Stimulated activated CD8-positive, alpha-beta memory T cell treated with anti-CD3 and anti-CD28 coated beads, Interleukin-15, amount 100 ng/mL, for 1 hour (primary cell): ENCODE data around the gene FGFRL1.

Experiments
- DNase-seq: peaks from one replicate; pipeline ENCODE4 v3.0.0-alpha.2; 2020; ENCODE audit warnings: low read depth

Gene FGFRL1

DNA sequence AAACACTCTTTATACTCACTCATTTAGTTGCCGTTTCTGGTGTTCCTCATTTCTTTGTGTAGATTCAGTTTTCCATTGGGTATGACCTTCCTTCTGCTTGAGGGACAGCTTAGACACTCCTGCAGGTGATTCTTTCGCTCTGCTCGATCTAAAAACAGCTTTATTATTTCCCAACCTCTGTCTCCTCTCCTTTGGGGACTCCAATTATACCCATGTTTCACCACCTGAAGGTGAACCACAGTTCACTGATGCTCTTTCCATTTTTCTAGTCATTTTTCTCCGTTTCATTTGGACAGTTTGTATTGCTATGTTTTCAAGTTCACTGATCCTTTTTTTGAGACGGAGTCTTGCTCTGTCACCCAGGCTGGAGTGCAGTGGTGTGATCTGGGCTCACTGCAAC, 4.6 kb upstream of the FGFRL1 start:
- DNase-seq = no peak

DNA sequence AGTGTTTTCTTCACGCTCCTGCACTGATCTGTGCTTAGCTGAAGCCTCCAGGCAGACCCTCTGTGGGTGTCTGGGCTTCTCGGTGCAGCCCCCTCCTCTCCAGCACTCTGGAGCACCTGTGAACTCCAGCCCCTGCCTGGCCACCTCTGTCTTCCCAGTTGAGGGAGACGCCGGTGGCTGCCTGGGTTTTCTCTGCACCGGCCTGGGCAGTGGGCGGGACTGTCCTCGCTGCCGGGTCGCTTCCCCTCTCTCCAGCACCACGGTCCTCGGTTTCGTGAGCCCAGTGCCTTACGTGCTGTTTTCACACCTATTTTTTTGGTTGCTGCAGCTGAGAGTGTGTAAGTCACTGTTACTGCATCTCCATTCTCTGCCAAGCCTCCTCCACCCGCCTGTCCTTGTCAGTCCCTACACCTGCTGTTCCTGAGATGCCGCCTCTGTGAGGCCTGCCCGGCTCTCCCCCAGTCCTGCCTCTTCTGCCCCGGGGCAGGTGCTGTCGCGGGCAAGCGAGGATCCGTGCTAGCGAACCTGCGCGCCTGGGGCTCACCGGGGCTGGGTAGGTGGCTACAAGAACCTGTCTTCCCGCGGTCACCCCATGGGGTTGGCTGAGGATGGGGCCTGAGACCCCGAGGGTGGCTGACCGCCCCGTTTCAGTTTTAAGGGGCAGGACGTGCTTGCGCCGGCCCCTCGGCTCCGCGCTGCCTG, 2.4 kb upstream of the FGFRL1 start:
- no peak for DNase-seq

DNA sequence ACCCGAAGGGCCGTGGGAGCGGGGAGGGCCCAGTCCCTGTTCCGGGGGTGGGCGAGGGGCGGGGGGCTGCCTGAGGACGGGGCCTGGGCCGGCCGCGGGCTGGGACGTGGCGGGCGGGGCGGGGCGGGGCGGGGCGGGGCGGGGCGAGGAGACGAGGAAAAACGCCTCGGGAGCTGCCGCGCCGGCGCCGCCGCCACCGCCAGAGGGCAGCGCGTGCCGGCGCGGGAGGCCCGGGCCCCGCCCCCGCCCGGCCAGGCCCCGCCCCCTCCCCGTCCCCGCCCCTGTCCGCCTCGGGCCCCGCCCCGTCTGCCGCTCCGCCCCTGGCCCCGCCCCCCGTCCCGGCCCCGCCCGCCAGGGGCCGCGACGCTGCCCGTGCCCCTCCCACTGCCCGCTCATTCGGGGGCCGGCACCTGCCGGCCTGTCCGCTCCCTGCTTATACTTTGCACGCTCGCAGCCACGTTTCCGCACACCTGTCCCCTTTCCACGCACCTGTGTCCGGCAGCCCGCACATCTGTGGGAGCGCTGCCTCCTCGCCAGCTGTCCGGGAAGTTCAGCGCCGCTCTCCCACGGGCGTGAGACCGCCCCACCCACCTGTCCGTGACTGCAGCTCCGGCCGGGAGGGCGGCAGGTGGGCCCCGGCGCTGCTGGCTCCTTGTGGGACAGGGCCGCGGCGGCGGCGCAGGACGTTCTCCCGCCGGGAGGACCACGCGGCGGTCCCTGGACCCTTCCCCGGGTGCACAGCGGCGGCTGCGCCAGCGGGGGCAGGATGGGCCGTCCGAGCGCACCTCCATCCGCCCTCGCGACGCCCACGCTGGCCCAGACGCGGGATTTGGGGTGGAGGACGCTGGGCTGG, 1.7 kb upstream of the FGFRL1 start:
- peak; percentile 47 for DNase-seq

DNA sequence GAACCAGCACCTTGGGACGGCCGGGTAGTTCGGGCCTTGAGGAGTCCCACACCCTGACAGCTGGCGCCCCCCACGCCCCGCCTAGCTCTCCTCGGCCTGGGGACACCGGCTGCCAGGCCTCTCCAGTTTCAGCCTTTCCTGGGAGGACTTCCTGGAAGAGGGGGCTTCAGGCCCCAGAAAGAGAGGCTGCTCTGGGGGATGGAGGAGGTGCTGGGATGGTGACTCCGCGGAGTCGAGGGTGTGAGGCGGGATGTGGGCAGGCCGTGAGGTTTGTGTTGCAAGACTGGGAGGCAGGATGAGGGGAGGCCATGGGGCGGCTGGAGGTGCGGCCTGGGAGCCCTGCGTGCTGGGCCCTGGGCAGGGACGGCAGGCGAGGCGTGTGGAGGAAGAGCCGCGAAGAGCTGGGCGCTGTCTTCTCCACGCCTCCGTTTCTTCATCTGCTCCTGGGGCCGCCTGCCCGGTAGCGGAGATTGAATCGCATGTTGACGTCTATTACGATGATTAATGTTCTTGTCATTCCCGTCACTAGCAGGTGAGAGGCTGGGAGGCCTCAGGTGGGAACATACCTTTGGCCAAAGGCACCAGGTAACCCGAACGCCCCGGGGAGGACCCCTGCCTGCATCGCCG, 918 bp upstream of the FGFRL1 start:
- DNase-seq = peak; percentile 16

DNA sequence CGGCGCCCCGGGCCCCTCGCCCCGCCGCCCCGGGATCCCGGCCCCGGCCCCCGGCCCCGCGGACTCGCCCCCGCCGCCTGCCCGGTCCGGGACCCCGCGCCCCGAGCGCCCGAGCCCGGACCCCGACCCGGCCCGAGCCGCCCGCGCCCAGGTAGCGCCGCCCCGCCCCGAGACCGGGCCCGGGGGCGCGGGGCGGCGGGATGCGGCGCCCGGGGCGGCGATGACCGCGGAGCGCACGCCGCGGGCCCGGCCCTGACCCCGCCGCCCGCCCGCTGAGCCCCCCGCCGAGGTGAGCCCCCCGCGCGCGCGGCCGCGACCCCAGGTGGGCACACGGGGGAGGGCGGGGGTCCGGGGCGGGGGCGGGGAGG, 224 bp downstream of the FGFRL1 start:
- no peak for DNase-seq

DNA sequence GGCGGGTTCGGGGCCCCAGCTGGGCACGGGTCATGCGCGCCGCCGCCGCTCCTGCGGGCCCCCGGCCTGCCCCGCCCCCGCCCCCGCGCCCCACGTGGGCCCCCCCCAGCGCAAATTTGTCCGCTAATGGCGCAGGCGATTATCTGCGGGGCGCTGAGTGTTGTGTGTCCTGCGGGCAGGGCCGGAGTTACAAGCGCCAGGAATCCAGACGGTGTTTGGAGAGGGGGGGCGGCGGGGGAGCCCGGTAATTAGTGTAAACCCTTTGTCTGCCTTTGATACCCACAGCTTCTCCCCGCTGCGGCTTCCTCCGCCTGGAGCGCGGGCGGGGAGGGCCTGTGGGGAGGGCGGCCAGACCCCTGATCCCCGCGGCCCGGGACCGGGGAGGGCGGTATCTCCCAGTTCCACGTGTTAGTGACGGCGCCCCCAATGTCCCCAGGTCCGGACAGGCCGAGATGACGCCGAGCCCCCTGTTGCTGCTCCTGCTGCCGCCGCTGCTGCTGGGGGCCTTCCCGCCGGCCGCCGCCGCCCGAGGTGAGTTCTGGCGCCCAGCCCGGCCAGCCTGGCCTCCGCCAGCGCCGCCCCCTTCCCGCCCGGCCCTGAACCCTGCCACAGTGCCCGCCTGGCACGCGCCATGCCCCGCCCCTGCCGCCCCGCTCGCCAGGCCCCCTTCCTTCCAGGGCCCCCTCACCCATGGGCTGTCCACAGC, 761 bp downstream of the FGFRL1 start:
- DNase-seq = no peak

DNA sequence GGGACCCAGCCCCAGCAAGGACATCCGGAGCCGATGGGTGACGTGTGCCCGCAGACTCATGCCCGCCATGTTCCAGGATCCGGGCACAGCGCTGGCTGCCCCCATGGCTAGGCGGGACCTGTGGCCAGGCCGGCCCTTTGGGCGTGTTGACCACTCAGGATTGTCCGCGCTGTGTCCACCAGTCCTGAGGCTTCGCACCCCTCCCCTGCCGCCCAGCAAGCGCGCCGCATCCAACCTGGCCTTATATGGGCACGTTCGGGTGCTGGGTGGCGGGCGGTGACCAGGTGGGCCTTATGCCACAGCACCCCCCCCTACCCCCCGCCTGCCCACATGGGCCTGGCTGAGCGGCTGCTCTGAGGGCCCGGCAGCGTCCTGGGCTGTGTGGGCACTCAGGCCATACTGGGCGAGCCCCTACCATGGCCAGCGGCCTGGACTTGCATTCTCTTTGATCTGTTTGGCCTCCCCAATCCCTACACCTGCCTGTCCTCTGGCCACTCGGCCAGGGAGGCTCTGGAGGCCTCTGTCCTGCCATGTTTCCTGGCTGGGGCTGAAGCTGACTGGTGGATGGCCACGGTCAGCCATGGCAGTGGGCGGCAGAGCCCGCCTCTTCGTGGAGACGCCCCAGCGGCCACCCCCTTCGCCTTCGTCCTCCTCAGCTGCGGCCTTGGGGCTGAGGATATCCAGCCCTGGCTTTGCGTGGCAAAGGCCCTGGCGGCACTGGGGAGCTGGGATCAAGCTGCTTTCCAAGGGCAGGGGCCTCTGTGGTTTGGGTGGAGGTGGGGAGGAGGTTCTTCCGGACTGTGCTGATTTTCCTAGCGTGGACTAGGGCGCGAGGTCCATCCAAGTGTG, 2.0 kb downstream of the FGFRL1 start:
- DNase-seq = no peak

DNA sequence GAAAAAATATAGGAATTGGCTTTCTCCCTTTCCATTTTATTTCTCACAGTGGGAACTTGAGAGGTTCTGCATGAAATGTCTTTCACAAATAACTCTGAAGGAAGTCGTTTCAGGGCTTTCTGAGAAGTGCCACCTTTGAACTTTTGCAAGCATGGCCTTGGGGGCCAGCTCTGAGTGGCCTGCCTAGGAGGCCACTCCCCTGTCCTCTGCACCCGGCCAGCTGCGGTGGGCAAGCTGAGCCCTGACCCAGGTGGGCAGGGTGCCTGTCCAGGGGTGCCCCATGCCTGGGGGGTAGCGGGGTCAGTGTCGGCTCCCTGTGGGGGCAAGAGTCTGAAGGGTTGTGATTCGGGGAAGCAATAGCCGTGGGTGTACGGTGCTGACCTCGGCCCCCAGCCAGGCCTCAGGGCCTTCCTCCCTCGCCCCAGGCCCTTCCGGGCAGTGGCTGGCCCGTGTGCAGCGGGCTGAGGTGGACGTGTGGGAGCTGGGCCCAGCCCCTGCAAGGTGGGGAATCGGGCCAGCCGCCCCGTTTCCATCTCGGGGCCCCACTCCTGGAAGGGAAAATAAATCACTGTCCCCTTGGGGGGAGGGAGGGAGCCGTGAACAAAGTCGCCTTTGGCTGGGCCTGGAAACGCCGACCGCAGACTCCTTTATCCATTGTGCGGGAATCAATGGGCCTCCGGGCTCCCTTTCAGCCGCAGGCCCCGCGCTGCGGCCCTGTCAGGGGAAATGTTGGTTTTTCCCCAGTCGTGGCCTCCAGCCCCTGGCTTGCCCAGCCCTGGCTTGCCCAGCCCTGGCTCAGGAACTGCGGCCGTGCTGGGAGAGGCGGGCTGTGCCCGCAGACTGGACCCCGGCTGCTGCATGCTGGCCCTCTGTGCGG, 3.1 kb downstream of the FGFRL1 start:
- DNase-seq = no peak

DNA sequence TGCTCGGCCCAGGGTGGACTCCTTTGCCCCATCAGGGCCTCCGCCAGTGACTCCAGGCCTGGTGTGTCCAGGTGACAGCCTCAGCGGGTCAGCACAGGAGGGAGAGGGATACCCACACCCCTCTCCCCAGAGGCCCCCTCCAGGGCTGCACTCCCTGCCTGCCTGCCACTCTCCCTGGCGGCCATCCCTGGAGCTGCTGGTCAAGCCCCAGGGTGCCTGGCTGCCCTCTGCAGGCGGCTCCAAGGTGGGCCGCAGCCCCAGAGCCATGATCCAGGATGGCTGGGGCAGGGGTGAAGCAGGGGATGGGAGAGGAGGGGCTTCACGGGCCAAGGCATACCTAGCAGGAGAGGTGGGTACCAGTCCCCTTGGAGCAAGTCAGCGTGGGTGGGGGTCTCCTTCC, 3.8 kb downstream of the FGFRL1 start:
- DNase-seq = no peak

DNA sequence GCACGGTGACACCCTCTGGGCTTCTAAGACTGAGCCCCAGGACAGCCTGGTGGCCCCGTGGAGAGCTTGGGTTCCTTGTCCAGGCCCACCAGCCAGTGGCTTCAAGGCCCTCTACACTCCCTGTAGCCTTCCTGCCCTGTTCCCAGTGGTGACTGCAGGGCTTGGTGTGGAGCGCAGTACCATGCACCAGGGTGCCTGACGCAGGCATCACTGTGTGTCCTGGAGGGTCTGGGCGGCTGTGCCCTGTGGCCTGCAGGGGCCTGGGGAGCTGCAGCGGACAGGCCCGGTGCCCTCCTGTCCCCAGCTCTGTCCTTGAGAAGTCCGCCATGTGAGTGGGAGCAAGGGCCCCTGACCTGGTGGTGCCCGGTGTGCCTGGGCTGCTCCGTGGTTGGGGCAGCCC, 4.3 kb downstream of the FGFRL1 start:
- DNase-seq = no peak

DNA sequence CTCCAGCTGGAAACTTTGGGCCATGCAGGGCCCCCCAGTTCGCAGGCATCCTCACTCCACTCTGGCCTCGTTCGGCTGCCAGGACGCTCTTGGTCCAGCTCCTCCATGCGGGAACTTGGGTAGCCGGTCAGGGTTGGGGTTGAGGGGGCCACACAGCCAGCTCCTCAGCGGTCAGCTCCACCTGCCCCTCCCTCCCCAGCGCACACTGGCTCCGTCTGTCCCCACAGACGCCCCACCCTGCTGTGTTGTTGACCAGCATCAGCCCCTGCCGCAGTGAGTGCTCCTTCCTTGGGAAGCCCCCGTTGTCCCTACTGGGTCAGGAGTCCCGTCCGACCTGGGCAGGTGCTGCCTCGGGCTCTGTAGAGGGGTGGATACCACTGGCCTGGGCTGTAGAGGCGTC, 5.8 kb downstream of the FGFRL1 start:
- no peak for DNase-seq

DNA sequence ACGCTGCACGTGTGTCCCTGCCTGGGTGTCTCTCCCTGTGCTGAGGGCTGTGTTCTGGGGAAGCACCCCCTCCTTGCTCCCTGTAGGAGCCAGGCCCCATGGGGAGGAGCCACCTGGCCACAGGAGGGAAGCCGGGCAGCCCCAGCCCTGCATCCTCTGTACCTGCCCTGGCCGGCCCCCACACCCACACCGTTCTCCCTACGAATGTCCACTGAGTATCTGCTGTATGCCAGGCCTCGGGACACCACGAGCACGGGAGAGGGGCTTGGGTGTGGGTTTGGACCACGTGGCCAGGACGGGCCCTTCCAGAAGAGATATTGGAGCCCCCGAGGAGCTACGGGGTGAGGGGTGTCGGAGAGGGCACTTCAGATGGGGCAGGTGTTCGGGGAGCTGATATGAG, 6.3 kb downstream of the FGFRL1 start:
- DNase-seq = no peak

DNA sequence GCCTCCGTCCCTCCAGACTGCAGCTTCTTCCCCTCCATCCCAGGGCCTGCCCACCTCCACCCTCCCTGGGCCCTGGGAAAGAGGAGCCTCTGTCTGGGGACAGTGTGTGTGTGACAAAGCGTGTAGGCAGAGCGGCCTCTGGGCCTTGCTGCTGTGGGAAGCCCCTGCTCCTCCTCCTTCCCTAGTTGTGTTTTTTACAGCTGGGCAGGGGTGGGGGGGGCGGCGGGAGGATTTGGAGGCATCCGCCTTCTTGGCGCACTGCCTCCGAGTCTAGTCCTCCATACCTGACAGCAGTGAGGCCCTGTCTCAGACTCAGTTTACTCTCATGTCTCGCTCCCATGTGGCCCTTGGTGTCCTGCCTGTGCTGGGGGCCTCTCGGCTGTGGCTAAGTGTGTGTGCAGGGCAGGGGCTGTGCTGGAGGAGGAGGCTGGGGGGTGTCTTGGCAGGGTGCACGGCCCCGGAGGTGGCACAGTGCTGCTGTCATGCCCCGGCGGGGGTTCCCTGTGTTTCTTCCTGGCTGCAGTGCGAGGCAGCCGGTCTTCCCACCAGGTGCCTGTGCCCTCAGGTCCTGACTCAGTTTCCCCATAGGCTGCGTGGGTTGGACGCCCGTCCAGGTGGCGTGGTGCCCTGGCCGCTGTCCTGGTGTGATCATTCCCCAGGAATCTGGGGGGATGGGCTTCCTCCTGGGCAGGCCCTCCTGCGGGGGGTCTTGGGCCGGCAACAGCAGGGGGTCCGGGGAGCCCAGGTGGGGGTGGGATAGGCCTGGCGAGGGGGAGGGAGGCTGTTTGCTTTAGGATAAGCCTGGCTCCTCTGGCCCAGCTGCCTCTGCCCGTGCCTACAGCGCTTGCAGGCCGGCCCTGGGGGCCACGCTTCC, 7.0 kb downstream of the FGFRL1 start:
- no peak for DNase-seq

DNA sequence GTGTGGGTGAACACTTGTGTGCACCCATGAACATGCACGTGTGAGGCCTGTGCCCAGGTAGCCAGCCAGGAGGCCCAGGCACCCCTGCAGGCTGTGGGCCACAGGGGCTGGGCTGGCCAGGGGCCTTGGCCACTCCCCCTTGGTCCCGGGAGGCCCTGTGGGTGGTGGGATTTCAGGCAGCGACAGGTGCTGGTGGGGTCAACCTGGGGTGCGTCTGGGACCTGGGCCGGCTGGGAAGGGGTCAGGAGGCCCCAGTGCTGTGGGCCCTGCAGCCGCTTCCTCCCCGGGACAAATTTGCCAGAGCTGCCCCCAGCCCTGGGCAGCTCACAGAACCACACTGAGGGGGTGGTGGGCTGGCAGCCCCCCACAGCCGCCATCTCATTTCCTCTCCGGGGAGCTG, 7.9 kb downstream of the FGFRL1 start:
- DNase-seq = no peak

DNA sequence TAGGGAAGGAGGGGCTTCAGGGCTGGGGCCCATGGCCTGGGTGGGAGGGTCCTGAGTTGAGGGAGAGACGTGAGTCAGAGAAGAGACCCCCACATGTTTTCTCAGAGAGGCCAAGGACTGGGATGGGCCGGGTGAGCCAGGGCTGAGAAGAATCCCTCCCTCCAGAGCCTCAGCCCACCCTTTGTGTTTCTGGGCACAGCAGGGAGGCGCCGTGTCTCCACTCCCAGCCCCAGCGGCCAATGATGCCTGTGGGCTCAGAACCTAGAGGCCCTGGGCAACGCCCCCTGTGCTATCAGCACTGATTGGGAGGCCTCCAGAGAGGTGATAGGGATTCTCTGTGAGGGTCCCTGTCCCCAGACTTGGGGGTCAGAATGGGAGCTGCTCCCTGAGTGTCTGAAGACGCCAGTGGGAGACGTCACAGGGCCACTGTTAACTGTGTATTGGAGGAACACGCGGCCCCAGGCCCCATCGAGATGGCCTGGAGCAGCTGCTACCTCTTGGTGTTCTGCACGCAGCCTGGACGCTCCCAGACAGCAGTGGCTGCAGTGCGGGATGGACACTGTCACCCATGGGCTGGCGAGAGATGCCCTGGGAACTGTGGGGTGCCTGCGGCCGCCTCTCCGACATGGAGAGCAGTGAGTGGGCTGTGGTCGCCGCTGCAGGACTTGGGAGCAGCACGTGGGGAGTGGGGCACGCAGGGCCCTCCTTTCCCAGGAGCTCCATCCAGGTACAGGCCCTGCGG, 8.5 kb downstream of the FGFRL1 start:
- DNase-seq = no peak

DNA sequence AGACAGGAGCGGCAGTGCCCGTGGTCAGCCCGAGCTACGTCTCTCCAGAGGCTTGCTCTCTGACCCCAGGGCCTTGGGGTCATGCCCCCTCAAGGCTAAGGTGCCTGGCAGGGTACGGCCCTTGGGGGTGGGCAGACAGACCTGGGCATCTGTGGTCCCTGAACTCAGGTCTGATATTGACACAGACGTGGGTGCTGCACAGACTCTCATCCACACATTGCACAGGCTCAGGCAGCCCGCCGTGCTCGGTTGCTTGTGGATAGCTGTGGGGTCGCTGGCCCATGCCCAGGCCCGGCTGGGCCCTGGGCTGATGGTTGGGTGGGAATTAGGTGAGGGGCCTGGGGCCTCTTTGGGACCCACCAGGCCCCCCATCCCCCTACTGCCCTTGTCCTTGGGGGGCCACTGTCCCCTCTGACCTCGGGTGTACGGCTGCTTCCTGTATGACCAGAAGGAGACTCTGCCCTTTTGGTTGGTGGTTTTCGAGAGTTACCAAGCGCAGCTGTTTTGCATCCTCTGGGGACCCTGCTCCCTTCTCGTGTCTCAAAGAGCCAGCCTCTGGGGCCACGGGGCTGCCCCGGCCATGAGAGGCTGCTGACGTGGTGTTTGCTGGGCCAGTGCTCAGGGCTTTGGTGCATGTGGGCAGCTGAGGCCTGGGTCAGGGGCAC, 10.1 kb downstream of the FGFRL1 start:
- no peak for DNase-seq

DNA sequence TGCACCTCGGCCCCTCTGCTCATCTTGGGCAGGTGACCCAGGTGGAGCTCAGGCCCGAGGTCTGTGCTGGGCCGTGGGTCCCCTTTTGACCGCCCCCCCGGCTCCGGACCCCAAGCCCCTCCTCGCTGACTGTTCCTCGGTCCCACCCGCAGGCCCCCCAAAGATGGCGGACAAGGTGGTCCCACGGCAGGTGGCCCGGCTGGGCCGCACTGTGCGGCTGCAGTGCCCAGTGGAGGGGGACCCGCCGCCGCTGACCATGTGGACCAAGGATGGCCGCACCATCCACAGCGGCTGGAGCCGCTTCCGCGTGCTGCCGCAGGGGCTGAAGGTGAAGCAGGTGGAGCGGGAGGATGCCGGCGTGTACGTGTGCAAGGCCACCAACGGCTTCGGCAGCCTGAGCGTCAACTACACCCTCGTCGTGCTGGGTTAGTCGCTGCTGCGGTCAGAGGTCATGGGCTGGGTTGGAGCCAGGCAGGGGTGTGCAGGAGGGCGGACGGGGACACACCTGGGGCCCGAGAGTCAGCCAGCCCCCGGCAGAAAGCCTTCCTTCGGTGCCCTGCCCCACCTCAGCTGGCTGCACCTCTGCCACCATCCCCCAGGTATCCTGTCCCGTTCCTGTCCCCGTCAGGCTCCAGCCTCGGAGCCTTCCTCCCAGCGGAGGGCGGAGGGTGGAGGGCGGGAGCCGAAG, 10.8 kb downstream of the FGFRL1 start:
- DNase-seq = no peak

DNA sequence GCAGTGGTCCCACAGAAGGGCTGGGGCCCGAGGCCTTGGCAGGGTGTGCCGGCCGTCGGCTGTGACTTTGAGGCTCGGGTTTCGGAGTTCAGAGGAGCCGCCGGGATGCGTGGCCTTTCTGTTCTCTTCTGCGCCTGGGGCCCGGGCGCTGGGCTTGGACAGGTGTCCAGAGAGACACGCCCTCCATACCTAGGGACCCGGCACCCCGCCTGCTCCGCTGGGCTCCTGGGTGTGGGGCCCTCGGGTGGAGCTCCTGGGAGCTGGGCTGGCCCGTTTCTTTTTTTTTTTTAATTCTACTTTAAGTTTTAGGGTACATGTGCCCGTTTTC, 11.3 kb downstream of the FGFRL1 start:
- no peak for DNase-seq
